WTC11 (cell line): Measurements from ENCODE around the gene OLFM2. TPM values are rescaled to one million over a fixed set of nuclear protein-coding genes. Genes with fewer than 3 reads are reported as not detected.

Experiments used
- ATAC-seq: fragments of 200-7000 bp; cut with Tn5 transposase; 2 replicates; pipeline ENCODE4 v1.10.0; 2021; ENCODE audit warnings: mild to moderate bottlenecking, moderate library complexity
- CTCF ChIA-PET: fragments of 300-600 bp; sonication (Branson Sonifier 250); formaldehyde crosslinking; loops from one replicate; lab custom pipeline; 2021; ENCODE audit warnings: antibody characterized with exemption; lab: Charles Lee
- POLR2A ChIA-PET: fragments of 350-600 bp; sonication (Branson Sonifier 250); formaldehyde crosslinking; loops from one replicate; lab custom pipeline; 2021; ENCODE audit warnings: antibody characterized with exemption; lab: Charles Lee
- DNase-seq: peaks from one replicate; pipeline ENCODE4 v3.0.0; 2021; ENCODE audit warnings: low spot score
- H3K27ac Mint-ChIP-seq: 2 replicates; pipeline ENCODE4 v1.8.0; 2021; ENCODE audit warnings: mixed read lengths
- H3K27me3 Mint-ChIP-seq: 2 replicates; pipeline ENCODE4 v1.8.0; 2021; ENCODE audit warnings: low read depth, mild to moderate bottlenecking, moderate library complexity, mixed read lengths
- H3K36me3 Mint-ChIP-seq: 2 replicates; pipeline ENCODE4 v1.8.0; 2021; ENCODE audit warnings: mixed read lengths
- H3K4me1 Mint-ChIP-seq: 2 replicates; pipeline ENCODE4 v1.8.0; 2022; ENCODE audit warnings: mixed read lengths
- H3K4me3 Mint-ChIP-seq: 2 replicates; pipeline ENCODE4 v1.8.0; 2021; ENCODE audit warnings: mild to moderate bottlenecking, moderate library complexity, mixed read lengths
- H3K9me3 Mint-ChIP-seq: 2 replicates; pipeline ENCODE4 v1.8.0; 2021; ENCODE audit warnings: mixed read lengths
- ATF1 ChIP-seq: sonication (generic); formaldehyde crosslinking; IDR thresholded peaks from 2 replicates; pipeline ENCODE4 v1.8.1; 2023; ENCODE audit warnings: mild to moderate bottlenecking, moderate library complexity, missing genetic modification reagents
- IRF1 ChIP-seq: sonication (generic); formaldehyde crosslinking; IDR thresholded peaks from 2 replicates; pipeline ENCODE4 v1.8.0; 2023; ENCODE audit warnings: missing genetic modification reagents
- NFATC4 ChIP-seq: fragments of 250-450 bp; sonication (Bioruptor Pico); IDR thresholded peaks from 2 replicates; pipeline ENCODE4 v1.9.0; 2021; ENCODE audit warnings: mild to moderate bottlenecking
- NFE2L1 ChIP-seq: sonication (generic); formaldehyde crosslinking; IDR thresholded peaks from 2 replicates; pipeline ENCODE4 v1.8.1; 2023; ENCODE audit warnings: missing genetic modification reagents
- NR1H2 ChIP-seq: sonication (generic); formaldehyde crosslinking; IDR thresholded peaks from 2 replicates; pipeline ENCODE4 v1.9.0; 2021; ENCODE audit warnings: mild to moderate bottlenecking, moderate library complexity, missing genetic modification reagents
- PRDM15 ChIP-seq: sonication (generic); formaldehyde crosslinking; IDR thresholded peaks from 2 replicates; pipeline ENCODE4 v1.8.0; 2022; ENCODE audit warnings: missing genetic modification reagents
- PRRX2 ChIP-seq: fragments of 250-450 bp; sonication (Bioruptor Pico); IDR thresholded peaks from 2 replicates; pipeline ENCODE4 v1.8.0; 2021; ENCODE audit warnings: mild to moderate bottlenecking
- RELA ChIP-seq: sonication (generic); formaldehyde crosslinking; IDR thresholded peaks from 2 replicates; pipeline ENCODE4 v1.8.1; 2022; ENCODE audit warnings: missing genetic modification reagents, mild to moderate bottlenecking, borderline replicate concordance
- SMAD4 ChIP-seq: sonication (generic); formaldehyde crosslinking; IDR thresholded peaks from 2 replicates; pipeline ENCODE4 v1.8.0; 2022; ENCODE audit warnings: mild to moderate bottlenecking, missing genetic modification reagents
- SP1 ChIP-seq: sonication (generic); formaldehyde crosslinking; conservative IDR thresholded peaks from 2 replicates; pipeline ENCODE4 v1.8.1; 2022; ENCODE audit warnings: missing genetic modification reagents
- ZNF121 ChIP-seq: sonication (generic); formaldehyde crosslinking; IDR thresholded peaks from 2 replicates; pipeline ENCODE4 v1.8.0; 2023; ENCODE audit warnings: missing genetic modification reagents
- ZNF423 ChIP-seq: fragments of 250-450 bp; sonication (Bioruptor Pico); IDR thresholded peaks from 2 replicates; pipeline ENCODE4 v2.1.2; 2022; ENCODE audit warnings: mild to moderate bottlenecking, moderate library complexity
- ZNF425 ChIP-seq: fragments of 250-450 bp; sonication (Bioruptor Pico); conservative IDR thresholded peaks from 2 replicates; pipeline ENCODE4 v1.9.0; 2021; ENCODE audit warnings: mild to moderate bottlenecking
- ZNF532 ChIP-seq: fragments of 250-450 bp; sonication (Bioruptor Pico); IDR thresholded peaks from 2 replicates; pipeline ENCODE4 v1.9.0; 2021; ENCODE audit warnings: mild to moderate bottlenecking, borderline replicate concordance
- ZNF671 ChIP-seq: fragments of 250-450 bp; sonication (Bioruptor Pico); IDR thresholded peaks from 2 replicates; pipeline ENCODE4 v1.8.0; 2021; ENCODE audit warnings: mild to moderate bottlenecking
- ZSCAN18 ChIP-seq: fragments of 250-450 bp; sonication (Bioruptor Pico); IDR thresholded peaks from 2 replicates; pipeline ENCODE4 v2.1.2; 2022; ENCODE audit warnings: mild to moderate bottlenecking, moderate library complexity
- total RNA-seq: library from RNA; stranded (reverse); gene quantifications from 3 replicates; pipeline ENCODE4 v1.2.3, GENCODE V29; 2021
- TF ChIP-seq, protein P1 (sequence below): sonication (generic); formaldehyde crosslinking; IDR thresholded peaks from 2 replicates; pipeline ENCODE4 v1.8.0; 2022; ENCODE audit warnings: mild to moderate bottlenecking, missing genetic modification reagents
- TF ChIP-seq, protein P2 (sequence below): sonication (generic); formaldehyde crosslinking; IDR thresholded peaks from 2 replicates; pipeline ENCODE4 v1.8.0; 2022; ENCODE audit warnings: mild to moderate bottlenecking, missing genetic modification reagents

The OLFM2 gene
- total RNA-seq, 1 experiment from 2014 or later, result 66.0 TPM

GRCh38 chr19:9934132-9934950, 2.0 kb downstream of the OLFM2 start (continued):
- TF ChIP-seq, protein P1, sequence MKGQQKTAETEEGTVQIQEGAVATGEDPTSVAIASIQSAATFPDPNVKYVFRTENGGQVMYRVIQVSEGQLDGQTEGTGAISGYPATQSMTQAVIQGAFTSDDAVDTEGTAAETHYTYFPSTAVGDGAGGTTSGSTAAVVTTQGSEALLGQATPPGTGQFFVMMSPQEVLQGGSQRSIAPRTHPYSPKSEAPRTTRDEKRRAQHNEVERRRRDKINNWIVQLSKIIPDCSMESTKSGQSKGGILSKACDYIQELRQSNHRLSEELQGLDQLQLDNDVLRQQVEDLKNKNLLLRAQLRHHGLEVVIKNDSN, result no peak
- TF ChIP-seq SMAD4 (CRISPR knock-in tag), result no peak
- no peak for TF ChIP-seq ZNF425
- TF ChIP-seq IRF1 (CRISPR knock-in tag), result no peak
- TF ChIP-seq ZNF121 (CRISPR knock-in tag), result no peak
- TF ChIP-seq ZSCAN18 (CRISPR knock-in tag), result no peak
- no peak for TF ChIP-seq ATF1 (CRISPR knock-in tag)
- TF ChIP-seq SP1 (CRISPR knock-in tag), result peak; percentile 86
- TF ChIP-seq PRDM15 (CRISPR knock-in tag), result no peak
- no peak; the same call in 1 of the 2 replicates for TF ChIP-seq ZNF423
- no peak for TF ChIP-seq RELA (CRISPR knock-in tag)
- no peak for TF ChIP-seq NFATC4 (CRISPR knock-in tag)
- TF ChIP-seq, protein P2, sequence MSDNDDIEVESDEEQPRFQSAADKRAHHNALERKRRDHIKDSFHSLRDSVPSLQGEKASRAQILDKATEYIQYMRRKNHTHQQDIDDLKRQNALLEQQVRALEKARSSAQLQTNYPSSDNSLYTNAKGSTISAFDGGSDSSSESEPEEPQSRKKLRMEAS (CRISPR knock-in tag), result no peak

GRCh38 chr19:9932835-9933234, 3.5 kb downstream of the OLFM2 start:
- POLR2A ChIA-PET, result no interaction called here
- Mint-ChIP-seq H3K27ac (no peak overlapping the region), H3K9me3 (no peaks in the 10 kb centered on the region), H3K36me3 (peaks cover 10% of the 10 kb centered on the region), H3K27me3 (no peaks in the 10 kb centered on the region), H3K4me1 (peaks cover 22% of the 10 kb centered on the region), H3K4me3 (no peak overlapping the region)
- CTCF ChIA-PET, result interaction anchor here (1.0 to 5.2 kb wide), 4 partner anchors 68 to 317 kb away, joined by 4 to 75 read pairs (median 34); no protein-coding TSS in a partner anchor
- TF ChIP-seq ZNF532, result no peak
- TF ChIP-seq PRRX2 (CRISPR knock-in tag), result no peak
- no peak for TF ChIP-seq NFE2L1 (CRISPR knock-in tag)
- TF ChIP-seq ZNF671, result no peak
- no peak for TF ChIP-seq PRDM15 (CRISPR knock-in tag)
- TF ChIP-seq NR1H2 (CRISPR knock-in tag), result no peak
- no peak for TF ChIP-seq SP1 (CRISPR knock-in tag)
- no peak for TF ChIP-seq SMAD4 (CRISPR knock-in tag)
- DNase-seq, result no peak
- ATAC-seq, result no peak
